Transverse colon (tissue), 4 donors: ENCODE data around the gene DCLK2. TPM values are rescaled to one million over a fixed set of nuclear protein-coding genes. Genes with fewer than 3 reads are reported as not detected.

Source experiments
- DNase-seq: peaks from one replicate; pipeline ENCODE4 v3.0.0-alpha.2; 2019
- H3K27ac ChIP-seq, 4 donors: fragments of 200-600 bp; sonication (generic); 2 replicates each; pipeline ENCODE4 v1.5.1; 2016 to 2018; ENCODE audit warnings: inconsistent platforms in 4 of 4
- H3K27me3 ChIP-seq: fragments of 200-600 bp; sonication (generic); 2 replicates; pipeline ENCODE4 v1.5.1; 2017; ENCODE audit warnings: inconsistent platforms
- H3K36me3 ChIP-seq, 4 donors: fragments of 200-600 bp; sonication (generic); 2 replicates each; pipeline ENCODE4 v1.5.1; 2017 to 2019; ENCODE audit warnings: inconsistent platforms in 4 of 4
- H3K4me1 ChIP-seq, 4 donors: fragments of 200-600 bp; sonication (generic); 2 replicates each; pipeline ENCODE4 v1.5.1; 2017 to 2020; ENCODE audit warnings: inconsistent platforms in 4 of 4
- H3K4me3 ChIP-seq, 4 donors: fragments of 200-600 bp; sonication (generic); 1 replicate in 1 of 4; 2 replicates in 3 of 4; pipeline versions ENCODE4 v1.5.1 to v1.6.1; 2017 to 2019; ENCODE audit warnings: inconsistent platforms in 4 of 4
- H3K9me3 ChIP-seq, 2 donors: fragments of 200-600 bp; sonication (generic); 2 replicates each; pipeline ENCODE4 v1.5.1; 2017 to 2019; ENCODE audit warnings: inconsistent platforms in 2 of 2
- CTCF ChIP-seq, 5 experiments: fragments of 200-600 bp in 3 of 5; fragments of 450-650 bp in 2 of 5; sonication (generic) in 3 of 5; IDR thresholded peaks; 1 replicate in 2 of 5; 2 replicates in 3 of 5; pipeline ENCODE4 v1.5.1; 2016 to 2017; ENCODE audit warnings: antibody characterized with exemption in 5 of 5, inconsistent platforms in 3 of 5, mild to moderate bottlenecking in 2 of 5, moderate library complexity in 1 of 5
- EP300 ChIP-seq: sonication (generic); formaldehyde crosslinking; IDR thresholded peaks from one replicate; pipeline ENCODE4 v1.6.1; 2017; ENCODE audit warnings: antibody characterized with exemption, low read depth
- POLR2A ChIP-seq: fragments of 450-650 bp; IDR thresholded peaks from one replicate; pipeline ENCODE4 v1.6.1; 2016; ENCODE audit warnings: antibody characterized with exemption, mild to moderate bottlenecking, moderate library complexity
- POLR2AphosphoS5 ChIP-seq, 3 donors: sonication (generic); formaldehyde crosslinking; IDR thresholded peaks; one replicate each; pipeline ENCODE4 v1.6.1; 2016; ENCODE audit warnings: antibody characterized with exemption in 3 of 3
- WGBS, 2 donors: methylation state at CpG; one replicate each; pipeline ENCODE4 v1.1.5; 2018; ENCODE audit warnings: low coverage in 1 of 2; 5-methylcytosine and 5-hydroxymethylcytosine counted together
- in situ Hi-C, 4 donors: fragments of 200-750 bp; cut with MboI; loops; one replicate each; pipeline versions ENCODE4 v1.15.0 to v1.15.1; 2017; ENCODE audit warnings: low sequenced_read_pairs in 3 of 4, low pct_ligation_motif_present in 1 of 4, low pct_unique_long_range_greater_than_20kb in 1 of 4
- intact Hi-C: fragments of 100-400 bp; cut with DNase I; formaldehyde crosslinking; loops from one replicate; pipeline ENCODE4 v1.15.1; 2023; ENCODE audit warnings: low total_unique reads
- total RNA-seq, 4 donors: library from RNA; depleted of rRNA; stranded (reverse); fragments of >200 nt; gene quantifications; one replicate each; pipeline ENCODE4 v1.1.0, GENCODE V29; 2016

Gene DCLK2
- total RNA-seq, 4 donors from 2014 or later = 3.3 to 19.5 (median 7.5) TPM

- H3K4me3 ChIP-seq = no peak overlapping the region
- H3K9me3 ChIP-seq = no peaks in the 10 kb centered on the region
- no peak for TF ChIP-seq POLR2AphosphoS5 (IDR thresholded peaks at IDR 0.05)
- no peak for TF ChIP-seq EP300
- TF ChIP-seq POLR2A = no peak
- no peak for TF ChIP-seq CTCF (IDR thresholded peaks at IDR 0.05)
- H3K27me3 ChIP-seq = no peaks in the 10 kb centered on the region
- no peak for DNase-seq
- intact Hi-C loops = loop anchor here (10.0 kb wide), 1 partner anchor 151 kb away; no protein-coding TSS in a partner anchor
- H3K4me1 ChIP-seq = peaks cover 0 to 10% (median 8%) of the 10 kb centered on the region in 4 donors
- in situ Hi-C loops = loop anchor here in 1 of 4 donors (10.0 kb wide), 1 partner anchor 69 kb away; no protein-coding TSS in a partner anchor
- H3K27ac ChIP-seq = no peak overlapping the region
- no peaks in the 10 kb centered on the region for H3K36me3 ChIP-seq
- WGBS, 2 donors = 82 to 100% methylated on average over 2 of the region's 2 CpGs
These were observed 4.2 kb upstream of the DCLK2 start for GRCh38 chr4:150074064-150074463.

- peak; percentile 49 for DNase-seq
- TF ChIP-seq CTCF (IDR thresholded peaks at IDR 0.05) = no peak
- TF ChIP-seq POLR2A = no peak
- no peak for TF ChIP-seq EP300
- no peak for TF ChIP-seq POLR2AphosphoS5 (IDR thresholded peaks at IDR 0.05)
- 1 to 12% methylated on average over 10 to 22 of the region's 59 CpGs for whole genome bisulfite sequencing, 2 donors
- peak overlapping the region; percentile 85 to 91 (median 90) for H3K27ac ChIP-seq
- no peaks in the 10 kb centered on the region for H3K36me3 ChIP-seq
- H3K4me3 ChIP-seq = peak overlapping the region; percentile 56 to 83 (median 70)
- peaks cover 0 to 25% (median 14%) of the 10 kb centered on the region in 4 donors for H3K4me1 ChIP-seq
- H3K9me3 ChIP-seq = no peaks in the 10 kb centered on the region
- intact Hi-C loops = loop anchor here (10.0 kb wide), 1 partner anchor 146 kb away; no protein-coding TSS in a partner anchor
- H3K27me3 ChIP-seq = no peaks in the 10 kb centered on the region
- in situ Hi-C loops = loop anchor here in 1 of 4 donors (10.0 kb wide), 1 partner anchor 74 kb away; no protein-coding TSS in a partner anchor
These were observed 385 bp downstream of the DCLK2 start for GRCh38 chr4:150078579-150079080.

- 3% methylated on average over 14 of the region's 47 CpGs; no CpG with 5 or more reads in 1 of the 2 donors for WGBS, 2 donors
- Histone ChIP-seq H3K36me3 (no peaks in the 10 kb centered on the region), H3K4me3 (peak overlapping the region; percentile 56 to 83 (median 70)), H3K4me1 (peaks cover 0 to 25% (median 14%) of the 10 kb centered on the region in 4 donors), H3K9me3 (no peaks in the 10 kb centered on the region), H3K27me3 (no peaks in the 10 kb centered on the region), H3K27ac (peak overlapping the region; percentile 85 to 91 (median 90))
- in situ Hi-C loops = loop anchor here in 1 of 4 donors (10.0 kb wide), 1 partner anchor 74 kb away; no protein-coding TSS in a partner anchor
- TF ChIP-seq CTCF (IDR thresholded peaks at IDR 0.05) (peak in 2 of 5 experiments; percentile 16 to 31), POLR2A (no peak)
- intact Hi-C loops = loop anchor here (10.0 kb wide), 1 partner anchor 146 kb away; no protein-coding TSS in a partner anchor
- DNase-seq = peak; percentile 37
These were observed 886 bp downstream of the DCLK2 start for GRCh38 chr4:150079081-150079581.

- DNase-seq = no peak
- Histone ChIP-seq H3K9me3 (no peaks in the 10 kb centered on the region), H3K4me3 (no peak overlapping the region), H3K27ac (peak overlapping the region in 1 of 4 donors; percentile 1), H3K4me1 (peaks cover 0 to 25% (median 14%) of the 10 kb centered on the region in 4 donors), H3K27me3 (no peaks in the 10 kb centered on the region), H3K36me3 (no peaks in the 10 kb centered on the region)
- intact Hi-C loops = no loop called here
- TF ChIP-seq POLR2A = no peak
- no peak for TF ChIP-seq EP300
- no peak for TF ChIP-seq CTCF (IDR thresholded peaks at IDR 0.05)
- no peak for TF ChIP-seq POLR2AphosphoS5 (IDR thresholded peaks at IDR 0.05)
- WGBS, 2 donors = 87 to 88% methylated on average over 4 to 5 of the region's 5 CpGs
- in situ Hi-C loops = no loop called here
These were observed 2.1 kb downstream of the DCLK2 start for GRCh38 chr4:150080337-150080736.
